Upper lobe of right lung (tissue), 1 donor: ENCODE results near the gene KIAA1755. TPM values are rescaled to one million over a fixed set of nuclear protein-coding genes. Genes with fewer than 3 reads are reported as not detected.

Experiments used
- ATAC-seq: fragments of 200-7000 bp; cut with Tn5 transposase; one replicate; pipeline ENCODE4 v1.9.1; 2020; ENCODE audit warnings: mild to moderate bottlenecking, moderate library complexity
- DNase-seq: peaks from one replicate; pipeline ENCODE4 v3.0.0-alpha.2; 2020
- H3K27ac ChIP-seq: fragments of 200-600 bp; one replicate; pipeline ENCODE4 v1.8.0; 2022
- H3K27me3 ChIP-seq: fragments of 200-600 bp; one replicate; pipeline ENCODE4 v1.8.0; 2022; ENCODE audit warnings: mild to moderate bottlenecking
- H3K36me3 ChIP-seq: fragments of 200-600 bp; one replicate; pipeline ENCODE4 v1.8.0; 2022
- H3K4me1 ChIP-seq: fragments of 200-600 bp; one replicate; pipeline ENCODE4 v1.8.0; 2022
- H3K4me3 ChIP-seq: fragments of 200-600 bp; one replicate; pipeline ENCODE4 v1.8.0; 2022; ENCODE audit warnings: mild to moderate bottlenecking
- H3K9me3 ChIP-seq: fragments of 200-600 bp; one replicate; pipeline ENCODE4 v1.8.0; 2022
- intact Hi-C: fragments of 100-400 bp; cut with DNase I; formaldehyde crosslinking; loops from one replicate; pipeline ENCODE4 v1.11.0; 2022
- long read RNA-seq: library from polyadenylated mRNA; unstranded; transcript quantifications from one replicate; pipeline ENCODE4 v2.0.0, GENCODE V29; 2021
- total RNA-seq: library from RNA; stranded (reverse); fragmentation: NEBNext Ultra II Directional; extraction: Animal tissue kit (Norgen Biotek cat#: 25700); gene quantifications from one replicate; pipeline ENCODE4 v1.2.1, GENCODE V29; 2021
- TF ChIP-seq, protein P1 (sequence below): fragments of 200-600 bp; IDR thresholded peaks from one replicate; pipeline ENCODE4 v1.8.0; 2022; ENCODE audit warnings: antibody characterized with exemption
- donor health status: DM: no; HTN: yes; CAD: no; lungs with severe emphysema.

The KIAA1755 gene, protein sequence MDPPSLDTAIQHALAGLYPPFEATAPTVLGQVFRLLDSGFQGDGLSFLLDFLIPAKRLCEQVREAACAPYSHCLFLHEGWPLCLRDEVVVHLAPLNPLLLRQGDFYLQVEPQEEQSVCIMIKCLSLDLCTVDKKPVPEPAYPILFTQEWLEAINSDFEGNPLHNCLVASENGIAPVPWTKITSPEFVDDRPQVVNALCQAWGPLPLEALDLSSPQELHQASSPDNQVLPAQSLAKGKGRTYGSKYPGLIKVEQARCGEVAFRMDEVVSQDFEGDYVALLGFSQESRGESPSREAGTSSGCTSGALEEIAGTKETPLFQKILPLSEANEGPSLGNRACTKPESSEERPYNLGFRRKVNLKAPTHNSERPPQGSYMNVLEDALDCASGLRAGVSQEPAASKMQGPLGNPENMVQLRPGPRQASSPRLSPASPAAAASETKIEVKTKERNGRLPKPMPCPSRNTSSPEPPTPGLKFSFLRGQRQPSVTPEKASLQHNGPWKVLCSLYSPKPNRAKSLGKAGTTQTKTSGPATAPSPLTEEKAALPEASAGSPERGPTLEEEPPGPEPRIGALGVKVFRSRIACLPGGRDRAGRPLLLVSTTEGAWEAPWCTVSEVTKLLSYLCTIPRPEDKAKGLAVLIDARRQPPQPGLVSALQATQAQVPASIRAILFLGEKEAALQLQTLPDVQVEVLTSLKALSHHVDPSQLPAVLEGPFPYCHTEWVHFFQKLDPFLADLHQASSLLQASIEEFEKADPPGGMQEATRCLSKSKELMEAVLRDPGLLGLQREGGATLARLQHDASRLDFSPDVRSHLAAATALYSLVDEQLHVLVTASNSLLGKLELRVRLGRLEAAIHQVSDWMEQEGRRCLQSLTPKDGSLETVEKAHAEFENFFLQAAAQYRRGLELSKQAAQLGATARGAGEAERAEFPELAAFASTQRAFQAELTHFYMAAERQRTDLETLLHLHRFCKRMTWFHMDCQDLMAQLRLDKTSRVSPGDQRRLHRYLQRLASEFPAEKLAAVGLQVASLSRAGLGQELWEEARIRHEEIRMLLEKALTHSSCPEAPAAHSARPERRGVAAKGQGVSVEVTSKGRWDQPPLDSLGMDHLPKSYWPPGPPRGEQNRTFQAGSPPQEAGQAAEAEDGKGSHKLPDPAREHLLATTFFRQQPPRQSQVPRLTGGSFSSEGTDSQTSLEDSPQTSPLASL
- 2.3 TPM for total RNA-seq
- long read RNA-seq, full-length matches to known transcripts: 1 of 1 reads
- long read RNA-seq, partial matches to known transcripts: 0 of 1 reads
- long read RNA-seq, other reads (novel, unspliced or antisense): 0 of 1 reads

DNA sequence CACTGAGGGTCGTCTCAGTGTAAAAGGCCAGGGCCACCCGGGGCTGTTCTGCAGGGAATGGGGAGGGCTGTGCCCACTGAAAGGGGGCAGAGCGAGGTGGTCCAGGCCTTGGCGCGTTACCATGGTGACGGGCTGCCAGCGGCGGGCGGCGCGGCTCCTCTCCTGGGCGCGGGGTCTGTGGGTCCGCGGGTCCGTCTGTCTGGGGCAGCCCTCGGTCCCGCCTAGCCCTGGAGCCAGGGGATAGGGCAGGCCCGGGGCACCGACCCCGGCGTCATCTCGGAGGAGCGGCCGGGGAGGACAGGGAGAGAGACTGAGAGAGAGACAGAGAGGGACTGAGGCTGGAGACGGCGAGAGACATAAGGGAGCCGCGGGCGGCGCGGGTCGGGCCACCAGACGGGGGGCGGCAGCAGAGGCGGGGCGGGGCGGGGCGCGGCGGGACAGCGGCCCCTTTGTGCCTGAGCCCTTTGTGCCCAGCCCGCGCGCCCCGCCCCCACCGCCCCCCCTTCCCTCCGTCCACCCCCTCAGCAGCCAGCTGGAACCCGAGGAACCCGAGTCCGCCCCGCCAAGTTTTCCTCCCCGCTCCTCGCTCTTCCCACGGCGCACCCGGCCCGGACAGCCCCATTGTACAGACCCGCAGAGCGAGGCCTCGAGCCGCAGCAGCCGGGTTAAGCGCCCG is at the start of gene KIAA1755:
KIAA1755 (minus strand) TSS at position 358 of the 676 bp plus-strand sequence; CDS start at position 123, 235 bp downstream.
- Histone ChIP-seq H3K9me3 (no peaks in the 10 kb centered on the region), H3K4me3 (peak within 1 kb of the TSS; percentile 42), H3K36me3 (no peaks in the 10 kb centered on the region), H3K27me3 (peaks cover 20% of the 10 kb centered on the region), H3K27ac (peak within 1 kb of the TSS; percentile 51), H3K4me1 (peaks cover 7% of the 10 kb centered on the region)
- DNase-seq: no peak
- peak; percentile 49 for ATAC-seq
- intact Hi-C loops: no loop called here
- TF ChIP-seq, protein P1, sequence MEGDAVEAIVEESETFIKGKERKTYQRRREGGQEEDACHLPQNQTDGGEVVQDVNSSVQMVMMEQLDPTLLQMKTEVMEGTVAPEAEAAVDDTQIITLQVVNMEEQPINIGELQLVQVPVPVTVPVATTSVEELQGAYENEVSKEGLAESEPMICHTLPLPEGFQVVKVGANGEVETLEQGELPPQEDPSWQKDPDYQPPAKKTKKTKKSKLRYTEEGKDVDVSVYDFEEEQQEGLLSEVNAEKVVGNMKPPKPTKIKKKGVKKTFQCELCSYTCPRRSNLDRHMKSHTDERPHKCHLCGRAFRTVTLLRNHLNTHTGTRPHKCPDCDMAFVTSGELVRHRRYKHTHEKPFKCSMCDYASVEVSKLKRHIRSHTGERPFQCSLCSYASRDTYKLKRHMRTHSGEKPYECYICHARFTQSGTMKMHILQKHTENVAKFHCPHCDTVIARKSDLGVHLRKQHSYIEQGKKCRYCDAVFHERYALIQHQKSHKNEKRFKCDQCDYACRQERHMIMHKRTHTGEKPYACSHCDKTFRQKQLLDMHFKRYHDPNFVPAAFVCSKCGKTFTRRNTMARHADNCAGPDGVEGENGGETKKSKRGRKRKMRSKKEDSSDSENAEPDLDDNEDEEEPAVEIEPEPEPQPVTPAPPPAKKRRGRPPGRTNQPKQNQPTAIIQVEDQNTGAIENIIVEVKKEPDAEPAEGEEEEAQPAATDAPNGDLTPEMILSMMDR: no peak

DNA sequence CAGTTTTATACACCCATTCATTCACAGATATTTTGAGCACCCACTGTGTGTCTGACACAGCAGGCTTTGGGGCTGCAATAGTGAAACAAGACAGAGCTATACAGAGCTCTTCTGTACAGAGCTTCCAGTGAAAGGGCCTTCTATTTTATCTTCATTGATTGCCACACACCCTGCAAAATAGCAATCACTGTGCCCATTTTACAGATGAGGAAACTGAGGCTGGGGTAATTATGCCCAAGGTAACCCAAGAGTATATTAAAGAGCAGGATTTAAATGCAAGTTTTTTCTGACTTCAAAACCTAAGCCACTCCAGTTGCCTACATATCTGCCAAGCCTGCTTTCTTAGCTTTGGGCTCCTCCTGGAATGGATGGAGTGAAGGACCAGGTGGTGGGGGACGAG is 47.9 kb upstream of the KIAA1755 start:
- no peaks in the 10 kb centered on the region for H3K4me1 ChIP-seq
- TF ChIP-seq, protein P1: no peak
- no peak for ATAC-seq
- H3K27me3 ChIP-seq: peaks cover 26% of the 10 kb centered on the region
- H3K36me3 ChIP-seq: no peaks in the 10 kb centered on the region
- no peak for DNase-seq
- H3K9me3 ChIP-seq: no peaks in the 10 kb centered on the region
- intact Hi-C loops: no loop called here
- no peak overlapping the region for H3K4me3 ChIP-seq
- H3K27ac ChIP-seq: no peak overlapping the region

DNA sequence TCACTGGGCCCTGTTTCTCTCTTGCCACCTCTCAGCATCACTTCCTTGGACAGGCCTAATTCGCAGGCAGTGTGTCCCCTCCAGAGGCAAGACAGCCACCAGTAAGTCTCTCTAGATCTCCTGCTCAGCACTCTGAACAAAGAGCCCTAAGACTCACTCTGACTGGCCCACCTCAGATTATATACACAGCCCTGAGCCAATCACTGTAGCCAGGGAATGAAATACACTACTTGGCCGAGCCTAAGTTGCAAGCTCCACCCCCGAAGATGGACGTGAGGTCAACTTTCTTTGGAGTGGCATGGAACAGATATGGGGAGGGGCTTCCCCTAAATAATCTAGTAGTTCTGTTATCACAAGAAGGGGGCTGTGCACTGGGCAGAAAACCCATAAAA is 47.5 kb upstream of the KIAA1755 start:
- intact Hi-C loops: no loop called here
- ATAC-seq: no peak
- H3K4me1 ChIP-seq: no peaks in the 10 kb centered on the region
- no peaks in the 10 kb centered on the region for H3K9me3 ChIP-seq
- H3K4me3 ChIP-seq: no peak overlapping the region
- H3K27ac ChIP-seq: no peak overlapping the region
- TF ChIP-seq, protein P1: no peak
- peaks cover 26% of the 10 kb centered on the region for H3K27me3 ChIP-seq
- no peak for DNase-seq
- no peaks in the 10 kb centered on the region for H3K36me3 ChIP-seq

DNA sequence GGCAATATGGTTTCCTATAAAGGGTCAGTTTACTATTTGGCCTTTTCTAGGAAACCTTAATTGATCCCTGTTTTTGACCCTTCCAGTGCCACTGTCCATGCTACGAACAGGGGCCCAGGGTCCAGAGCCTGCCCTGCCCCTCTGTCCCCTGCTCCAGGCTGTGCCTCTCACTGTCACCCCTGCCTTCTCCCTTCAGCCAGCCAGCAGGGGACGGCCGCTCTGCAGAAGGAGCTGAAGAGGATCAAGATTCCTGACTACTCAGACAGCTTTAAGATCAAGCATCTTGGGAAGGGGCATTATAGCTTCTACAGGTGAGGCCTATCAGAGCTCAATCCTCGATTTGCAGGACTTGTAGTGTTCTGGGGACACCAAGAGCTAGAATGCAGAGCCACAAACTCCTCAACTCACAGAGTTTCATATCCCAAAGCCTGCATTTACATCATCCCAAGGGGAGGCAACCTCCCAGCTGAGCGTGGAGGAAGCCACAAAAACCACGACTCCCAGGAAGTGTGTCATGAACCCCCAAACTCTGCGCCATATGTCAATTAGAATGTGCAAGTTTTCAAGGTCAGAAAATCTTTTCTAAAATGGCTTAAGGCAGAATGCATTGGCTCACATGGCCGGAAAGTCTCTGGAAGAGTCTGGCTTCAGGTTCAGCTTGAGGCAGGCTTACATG is 47.0 kb upstream of the KIAA1755 start:
- no peaks in the 10 kb centered on the region for H3K36me3 ChIP-seq
- DNase-seq (no peak), ATAC-seq (no peak)
- TF ChIP-seq, protein P1: no peak
- H3K4me1 ChIP-seq: no peaks in the 10 kb centered on the region
- no peak overlapping the region for H3K27ac ChIP-seq
- H3K4me3 ChIP-seq: no peak overlapping the region
- intact Hi-C loops: no loop called here
- H3K27me3 ChIP-seq: peaks cover 26% of the 10 kb centered on the region
- H3K9me3 ChIP-seq: no peaks in the 10 kb centered on the region
